HG03571 (cell line): ENCODE measurements around the gene SBDS.
"Not testable (repeated sequence)": the region's sequence is repeated elsewhere in the genome, so short reads cannot be mapped to it uniquely, and the experiment has no call there.

Source experiments
- ATAC-seq: cut with Tn5 transposase; IDR thresholded peaks from one replicate; pipeline ENCODE4 v1.9.1; 2021; ENCODE audit not compliant: unreplicated experiment

SBDS gene

DNA sequence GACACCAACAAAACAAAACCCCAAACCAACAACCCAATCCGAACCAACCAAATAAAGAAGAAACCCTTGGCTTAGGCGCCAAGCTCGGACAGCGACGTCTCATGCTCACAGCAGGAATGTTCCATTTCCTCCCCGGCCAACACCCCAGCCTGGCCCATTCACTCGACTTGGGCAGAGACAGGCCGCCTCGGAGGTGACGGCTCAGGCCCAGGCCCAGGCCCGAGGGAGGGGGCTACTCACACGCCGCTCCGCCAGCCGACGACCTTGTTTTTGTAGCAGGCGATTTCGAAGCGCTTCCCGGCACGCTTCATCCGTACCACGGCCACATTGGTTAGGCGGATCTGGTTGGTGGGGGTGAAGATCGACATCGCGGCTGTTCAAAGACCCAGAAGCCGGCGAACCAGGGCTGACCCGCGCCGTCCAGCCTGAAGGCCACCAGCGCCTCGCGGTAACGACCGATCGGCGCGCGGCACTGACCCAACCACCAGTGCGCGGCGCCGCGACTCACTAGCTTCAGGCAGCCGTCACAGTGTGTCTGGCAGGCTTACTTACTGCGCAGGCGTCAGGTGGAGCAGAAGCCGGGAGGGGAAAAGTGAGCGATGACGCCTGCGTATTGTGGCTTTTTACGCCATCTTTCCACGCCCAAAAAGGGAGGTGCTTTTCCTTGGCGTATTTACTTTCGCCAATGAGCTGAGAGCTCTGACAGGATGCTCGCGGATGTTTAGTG lies at the start of gene SBDS:
TSS of gene SBDS (minus strand) at position 537 of the 727 bp plus-strand sequence. CDS start at position 368, 169 bp downstream.
- peak; percentile 51 for ATAC-seq

DNA sequence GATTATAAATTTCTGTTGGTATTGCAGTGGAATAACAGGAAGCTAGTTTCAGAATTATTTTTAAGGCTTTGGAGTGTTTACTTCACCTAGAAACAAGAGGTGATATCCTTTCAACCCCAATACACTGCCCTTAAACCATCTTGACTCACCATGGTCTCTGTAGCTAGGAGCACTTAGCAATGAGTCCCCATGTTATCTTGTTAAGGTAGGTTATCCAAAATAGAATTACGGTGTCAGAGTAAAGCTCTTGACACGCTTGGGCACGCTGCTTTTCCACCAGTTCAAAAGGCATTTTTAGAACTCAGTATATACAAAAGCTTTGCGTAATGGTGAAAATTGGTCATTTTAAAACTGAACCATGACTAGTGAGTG lies 48.2 kb upstream of the SBDS start:
- not testable (repeated sequence) for ATAC-seq

- not testable (repeated sequence) for ATAC-seq
Measured at GRCh38 chr7:67042781-67043558, 47.6 kb upstream of the SBDS start.

GRCh38 chr7:67040832-67041231 lies 45.4 kb upstream of the SBDS start:
- not testable (repeated sequence) for ATAC-seq

- not testable (repeated sequence) for ATAC-seq
Measured at GRCh38 chr7:67036432-67037395, 41.3 kb upstream of the SBDS start.

DNA sequence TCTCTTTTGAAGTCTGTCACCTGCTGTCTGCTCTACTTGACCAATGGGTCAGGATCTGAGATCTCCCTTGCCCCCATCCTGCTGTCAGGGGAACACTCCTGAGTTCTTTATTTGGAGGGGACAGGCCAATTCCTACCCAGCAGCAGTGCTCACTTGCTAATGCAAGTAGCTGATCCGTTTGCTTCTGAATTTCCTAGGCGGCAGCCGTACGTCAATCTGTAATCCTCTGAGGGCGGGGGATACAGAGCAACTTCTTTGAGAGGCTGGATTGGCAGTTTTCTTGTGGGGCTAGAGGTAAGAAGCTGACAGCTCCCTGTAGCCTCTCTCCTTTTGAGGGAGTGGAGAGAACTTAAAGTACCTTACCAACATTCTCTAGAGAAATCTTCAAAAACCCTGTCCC lies 37.9 kb upstream of the SBDS start:
- no peak for ATAC-seq

GRCh38 chr7:67031685-67032084 lies 36.3 kb upstream of the SBDS start:
- not testable (repeated sequence) for ATAC-seq

DNA sequence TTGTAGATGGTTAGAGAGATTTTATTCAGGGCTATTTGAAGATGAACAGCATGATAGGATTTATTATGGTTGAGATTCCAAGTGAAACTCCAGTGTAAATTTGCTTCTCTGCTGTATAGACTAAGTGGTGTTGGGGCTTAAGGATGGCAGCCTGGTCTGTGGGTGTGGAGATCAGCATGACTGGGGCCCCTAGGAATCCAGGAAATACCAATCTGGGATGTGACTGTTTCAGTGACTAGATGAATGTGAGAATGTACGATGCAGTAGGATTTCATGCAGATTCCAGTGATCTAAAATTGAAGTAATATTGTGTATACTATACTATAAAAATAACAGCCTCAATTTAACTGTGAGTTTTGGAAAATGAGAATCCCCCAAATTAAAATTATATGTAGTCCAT lies 30.1 kb upstream of the SBDS start:
- ATAC-seq = not testable (repeated sequence)

- ATAC-seq = no peak
Measured at GRCh38 chr7:67022511-67022910, 27.1 kb upstream of the SBDS start.

- ATAC-seq = no peak
Measured at GRCh38 chr7:67021260-67021659, 25.9 kb upstream of the SBDS start.

- ATAC-seq = no peak
Measured at GRCh38 chr7:67019562-67020390, 24.4 kb upstream of the SBDS start.

DNA sequence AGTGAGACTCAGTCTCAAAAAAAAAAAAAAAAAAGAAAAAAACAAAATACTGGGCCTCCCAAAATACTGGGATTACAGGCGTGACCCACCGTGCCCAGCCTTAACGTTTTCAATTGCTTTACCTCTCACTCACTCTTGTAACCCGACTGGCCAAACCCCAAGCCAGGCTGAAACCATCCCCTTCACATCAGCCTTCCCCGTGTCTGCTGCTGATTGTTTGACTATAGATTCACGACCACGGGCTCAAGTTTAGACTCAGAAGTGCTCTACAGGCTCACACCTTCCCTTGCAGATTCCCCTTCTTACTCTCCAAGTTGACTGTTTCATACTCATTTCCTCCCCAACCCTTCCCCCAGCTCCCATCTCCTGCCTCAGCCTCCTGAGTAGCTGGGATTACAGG lies 23.6 kb upstream of the SBDS start:
- no peak for ATAC-seq

DNA sequence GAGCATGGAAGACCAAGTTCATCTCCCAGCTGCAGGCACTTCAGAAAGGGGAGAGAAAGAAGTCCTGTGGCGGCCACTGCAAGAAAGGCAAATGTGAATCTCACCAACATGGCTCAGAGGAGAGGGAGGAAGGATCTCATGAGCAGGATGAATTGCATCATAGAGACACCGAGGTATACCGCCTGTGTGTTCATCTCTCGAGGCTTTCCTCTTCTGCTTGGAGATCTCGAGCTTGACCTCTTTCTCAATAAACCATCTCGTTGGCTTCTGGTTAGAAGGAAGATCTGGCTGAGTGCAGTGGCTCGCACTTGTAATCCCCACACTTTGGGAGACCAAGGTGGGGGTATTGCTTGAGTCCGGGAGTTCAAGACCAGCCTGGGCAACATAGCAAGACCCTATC lies 22.6 kb upstream of the SBDS start:
- not testable (repeated sequence) for ATAC-seq

- ATAC-seq = not testable (repeated sequence)
Measured at GRCh38 chr7:67014076-67014622, 18.8 kb upstream of the SBDS start.

- not testable (repeated sequence) for ATAC-seq
Measured at GRCh38 chr7:67009677-67010076, 14.3 kb upstream of the SBDS start.

DNA sequence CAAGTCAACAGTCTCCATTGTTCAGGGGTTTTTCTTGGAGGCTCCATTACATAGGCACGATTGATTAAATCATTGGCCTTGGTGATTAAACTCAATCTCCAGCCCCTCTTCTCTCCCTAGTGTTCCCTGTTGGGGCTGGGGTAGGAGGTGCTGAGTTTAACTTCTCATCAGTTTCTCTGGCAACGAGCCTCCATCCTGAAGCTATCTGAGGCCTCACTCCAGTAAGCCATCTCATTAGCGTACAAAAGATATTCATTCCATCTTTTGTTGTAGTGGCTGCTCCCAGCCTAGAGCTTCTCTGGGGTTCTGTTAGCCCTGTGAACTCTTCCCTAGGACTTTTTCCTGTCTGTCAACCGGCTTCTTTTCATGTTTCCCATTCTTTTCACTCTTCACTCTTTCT lies 12.9 kb upstream of the SBDS start:
- ATAC-seq = no peak

DNA sequence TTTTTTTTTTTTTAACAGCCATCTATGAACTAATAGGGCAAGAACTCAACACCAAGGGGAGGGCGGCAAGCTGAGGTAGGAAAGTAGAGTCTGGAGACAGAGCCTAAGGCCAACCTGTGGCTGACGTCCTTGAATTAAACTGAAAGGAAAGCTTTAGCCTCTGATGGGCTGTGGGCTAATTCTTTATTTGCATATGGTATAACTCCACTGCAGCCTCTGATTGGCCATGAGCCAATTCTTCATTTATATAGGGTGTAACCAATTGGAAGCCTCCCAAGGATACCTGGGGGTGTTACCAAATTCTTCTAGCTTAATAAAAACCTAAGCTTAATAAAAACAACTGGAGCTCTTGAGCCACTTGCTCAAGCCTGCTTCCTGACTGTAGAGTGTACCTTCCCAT lies 11.6 kb upstream of the SBDS start:
- ATAC-seq = no peak

- not testable (repeated sequence) for ATAC-seq
Measured at GRCh38 chr7:67004145-67004544, 8.8 kb upstream of the SBDS start.

GRCh38 chr7:67000601-67001258 lies 5.3 kb upstream of the SBDS start:
- not testable (repeated sequence) for ATAC-seq
